Activated CD4-positive, CD25-positive, alpha-beta regulatory T cell treated with anti-CD3 and anti-CD28 coated beads, Interleukin-2, amount 50 U/mL, for 72 hours (primary cell): Measurements from ENCODE around the gene B4GALNT3.

ENCODE experiments used
- DNase-seq: peaks from one replicate; pipeline ENCODE4 v3.0.0; 2021

Gene B4GALNT3

GRCh38 chr12:541676-542324, 82.1 kb downstream of the B4GALNT3 start:
- no peak for DNase-seq

- DNase-seq = no peak
Measured at GRCh38 chr12:542395-543113, 82.8 kb downstream of the B4GALNT3 start.

- no peak for DNase-seq
Measured at GRCh38 chr12:543114-543451, 83.3 kb downstream of the B4GALNT3 start.

- no peak for DNase-seq
Measured at GRCh38 chr12:544142-544541, 84.4 kb downstream of the B4GALNT3 start.

GRCh38 chr12:544941-545635, 85.3 kb downstream of the B4GALNT3 start:
- no peak for DNase-seq

GRCh38 chr12:545835-546234, 86.1 kb downstream of the B4GALNT3 start:
- no peak for DNase-seq

- DNase-seq = no peak
Measured at GRCh38 chr12:546265-546919, 86.7 kb downstream of the B4GALNT3 start.

GRCh38 chr12:546920-547845, 87.4 kb downstream of the B4GALNT3 start:
- peak; percentile 81 for DNase-seq

- DNase-seq = no peak
Measured at GRCh38 chr12:547883-548470, 88.2 kb downstream of the B4GALNT3 start.

- no peak for DNase-seq
Measured at GRCh38 chr12:549476-550082, 89.8 kb downstream of the B4GALNT3 start.

- no peak for DNase-seq
Measured at GRCh38 chr12:550473-551260, 90.9 kb downstream of the B4GALNT3 start.

GRCh38 chr12:552466-552865, 92.7 kb downstream of the B4GALNT3 start:
- no peak for DNase-seq

GRCh38 chr12:553216-554000, 93.7 kb downstream of the B4GALNT3 start:
- DNase-seq = no peak

GRCh38 chr12:554001-554285, 94.2 kb downstream of the B4GALNT3 start:
- DNase-seq = no peak

- no peak for DNase-seq
Measured at GRCh38 chr12:556498-556897, 96.8 kb downstream of the B4GALNT3 start.

GRCh38 chr12:558580-558979, 98.8 kb downstream of the B4GALNT3 start:
- DNase-seq = no peak

- no peak for DNase-seq
Measured at GRCh38 chr12:559208-559905, 99.6 kb downstream of the B4GALNT3 start.

- DNase-seq = no peak
Measured at GRCh38 chr12:559906-560455, 100.2 kb downstream of the B4GALNT3 start.

GRCh38 chr12:560691-561390, 101.1 kb downstream of the B4GALNT3 start:
- DNase-seq = no peak
